Stimulated activated effector memory CD8-positive, alpha-beta T cell treated with anti-CD3 and anti-CD28 coated beads, Interleukin-12 subunit alpha, Interleukin-12 subunit beta, amount 100 ng/mL, for 72 hours (primary cell): ENCODE results near the gene LOXL4.

Experiments used
- ATAC-seq: fragments of 150-1000 bp; cut with Tn5 transposase; 2 replicates; pipeline ENCODE4 v1.10.0; 2021
- DNase-seq, 2 donors: peaks; one replicate each; pipeline ENCODE4 v3.0.0; 2021 to 2022; ENCODE audit warnings: low spot score in 2 of 2
- H3K27ac Mint-ChIP-seq: one replicate; pipeline ENCODE4 v1.8.0; 2022; ENCODE audit warnings: mild to moderate bottlenecking, mixed read lengths
- H3K36me3 Mint-ChIP-seq: one replicate; pipeline ENCODE4 v1.8.0; 2022; ENCODE audit warnings: mild to moderate bottlenecking, mixed read lengths
- H3K4me1 Mint-ChIP-seq: one replicate; pipeline ENCODE4 v1.8.0; 2022; ENCODE audit warnings: mixed read lengths
- H3K4me3 Mint-ChIP-seq: one replicate; pipeline ENCODE4 v1.8.0; 2022; ENCODE audit warnings: mild to moderate bottlenecking, mixed read lengths
- H3K9me3 Mint-ChIP-seq: one replicate; pipeline ENCODE4 v1.8.0; 2022; ENCODE audit warnings: mixed read lengths

The LOXL4 gene

GRCh38 chr10:98301664-98302319, 33.8 kb upstream of the LOXL4 start:
- Mint-ChIP-seq H3K36me3 (no peaks in the 10 kb centered on the region), H3K4me1 (no peaks in the 10 kb centered on the region), H3K9me3 (no peaks in the 10 kb centered on the region), H3K27ac (no peak overlapping the region), H3K4me3 (no peak overlapping the region)
- no peak for ATAC-seq
- no peak for DNase-seq

GRCh38 chr10:98300526-98301229, 32.7 kb upstream of the LOXL4 start:
- H3K27ac Mint-ChIP-seq: no peak overlapping the region
- H3K36me3 Mint-ChIP-seq: no peaks in the 10 kb centered on the region
- no peak overlapping the region for H3K4me3 Mint-ChIP-seq
- no peak for DNase-seq
- peaks cover 4% of the 10 kb centered on the region for H3K4me1 Mint-ChIP-seq
- ATAC-seq: no peak
- no peaks in the 10 kb centered on the region for H3K9me3 Mint-ChIP-seq

GRCh38 chr10:98299341-98299740, 31.3 kb upstream of the LOXL4 start:
- Mint-ChIP-seq H3K36me3 (no peaks in the 10 kb centered on the region), H3K9me3 (no peaks in the 10 kb centered on the region), H3K4me1 (peaks cover 9% of the 10 kb centered on the region), H3K27ac (no peak overlapping the region), H3K4me3 (no peak overlapping the region)
- ATAC-seq: no peak
- DNase-seq: no peak

GRCh38 chr10:98296524-98296923, 28.5 kb upstream of the LOXL4 start:
- ATAC-seq (no peak), DNase-seq (no peak)
- Mint-ChIP-seq H3K27ac (peak overlapping the region; percentile 45), H3K9me3 (no peaks in the 10 kb centered on the region), H3K4me3 (no peak overlapping the region), H3K36me3 (no peaks in the 10 kb centered on the region), H3K4me1 (peaks cover 13% of the 10 kb centered on the region)

- ATAC-seq (no peak), DNase-seq (no peak)
- peaks cover 13% of the 10 kb centered on the region for H3K4me1 Mint-ChIP-seq
- H3K4me3 Mint-ChIP-seq: no peak overlapping the region
- no peaks in the 10 kb centered on the region for H3K9me3 Mint-ChIP-seq
- peak overlapping the region; percentile 45 for H3K27ac Mint-ChIP-seq
- no peaks in the 10 kb centered on the region for H3K36me3 Mint-ChIP-seq
Measured at GRCh38 chr10:98295907-98296306, 27.9 kb upstream of the LOXL4 start.

- H3K27ac Mint-ChIP-seq: peak overlapping the region; percentile 45
- DNase-seq (no peak), ATAC-seq (no peak)
- no peaks in the 10 kb centered on the region for H3K36me3 Mint-ChIP-seq
- H3K4me3 Mint-ChIP-seq: no peak overlapping the region
- no peaks in the 10 kb centered on the region for H3K9me3 Mint-ChIP-seq
- H3K4me1 Mint-ChIP-seq: peaks cover 13% of the 10 kb centered on the region
Measured at GRCh38 chr10:98295401-98295811, 27.4 kb upstream of the LOXL4 start.

- no peak overlapping the region for H3K27ac Mint-ChIP-seq
- no peaks in the 10 kb centered on the region for H3K36me3 Mint-ChIP-seq
- no peak for DNase-seq
- H3K4me3 Mint-ChIP-seq: no peak overlapping the region
- peaks cover 13% of the 10 kb centered on the region for H3K4me1 Mint-ChIP-seq
- no peaks in the 10 kb centered on the region for H3K9me3 Mint-ChIP-seq
- no peak for ATAC-seq
Measured at GRCh38 chr10:98294270-98294627, 26.3 kb upstream of the LOXL4 start.

- no peaks in the 10 kb centered on the region for H3K36me3 Mint-ChIP-seq
- H3K27ac Mint-ChIP-seq: no peak overlapping the region
- no peak for DNase-seq
- no peak overlapping the region for H3K4me3 Mint-ChIP-seq
- peak; percentile 22 for ATAC-seq
- H3K4me1 Mint-ChIP-seq: peaks cover 13% of the 10 kb centered on the region
- no peaks in the 10 kb centered on the region for H3K9me3 Mint-ChIP-seq
Measured at GRCh38 chr10:98293550-98294269, 25.7 kb upstream of the LOXL4 start.

GRCh38 chr10:98292971-98293370, 25.0 kb upstream of the LOXL4 start:
- H3K4me1 Mint-ChIP-seq: peaks cover 13% of the 10 kb centered on the region
- ATAC-seq (no peak), DNase-seq (no peak)
- H3K36me3 Mint-ChIP-seq: no peaks in the 10 kb centered on the region
- no peak overlapping the region for H3K4me3 Mint-ChIP-seq
- no peaks in the 10 kb centered on the region for H3K9me3 Mint-ChIP-seq
- no peak overlapping the region for H3K27ac Mint-ChIP-seq

GRCh38 chr10:98289802-98290209, 21.8 kb upstream of the LOXL4 start:
- DNase-seq (no peak), ATAC-seq (no peak)
- no peak overlapping the region for H3K27ac Mint-ChIP-seq
- peaks cover 4% of the 10 kb centered on the region for H3K4me1 Mint-ChIP-seq
- H3K4me3 Mint-ChIP-seq: no peak overlapping the region
- H3K9me3 Mint-ChIP-seq: no peaks in the 10 kb centered on the region
- H3K36me3 Mint-ChIP-seq: no peaks in the 10 kb centered on the region

- Mint-ChIP-seq H3K4me3 (no peak overlapping the region), H3K9me3 (no peaks in the 10 kb centered on the region), H3K27ac (no peak overlapping the region), H3K36me3 (no peaks in the 10 kb centered on the region), H3K4me1 (no peaks in the 10 kb centered on the region)
- DNase-seq (no peak), ATAC-seq (no peak)
Measured at GRCh38 chr10:98287321-98287720, 19.3 kb upstream of the LOXL4 start.

- Mint-ChIP-seq H3K36me3 (no peaks in the 10 kb centered on the region), H3K4me3 (no peak overlapping the region), H3K27ac (no peak overlapping the region), H3K4me1 (no peaks in the 10 kb centered on the region), H3K9me3 (peaks cover 2% of the 10 kb centered on the region)
- ATAC-seq: no peak
- no peak for DNase-seq
Measured at GRCh38 chr10:98286419-98286818, 18.4 kb upstream of the LOXL4 start.

- Mint-ChIP-seq H3K4me1 (no peaks in the 10 kb centered on the region), H3K36me3 (no peaks in the 10 kb centered on the region), H3K9me3 (peaks cover 8% of the 10 kb centered on the region), H3K4me3 (no peak overlapping the region), H3K27ac (no peak overlapping the region)
- no peak for ATAC-seq
- no peak for DNase-seq
Measured at GRCh38 chr10:98285416-98285815, 17.4 kb upstream of the LOXL4 start.

- ATAC-seq: peak; percentile 47
- peaks cover 7% of the 10 kb centered on the region for H3K9me3 Mint-ChIP-seq
- peaks cover 10% of the 10 kb centered on the region for H3K4me1 Mint-ChIP-seq
- no peak for DNase-seq
- no peaks in the 10 kb centered on the region for H3K36me3 Mint-ChIP-seq
- no peak overlapping the region for H3K4me3 Mint-ChIP-seq
- no peak overlapping the region for H3K27ac Mint-ChIP-seq
Measured at GRCh38 chr10:98276311-98276710, 8.3 kb upstream of the LOXL4 start.

- Mint-ChIP-seq H3K9me3 (peaks cover 3% of the 10 kb centered on the region), H3K27ac (no peak overlapping the region), H3K4me3 (no peak overlapping the region), H3K4me1 (peaks cover 10% of the 10 kb centered on the region), H3K36me3 (no peaks in the 10 kb centered on the region)
- DNase-seq (no peak), ATAC-seq (no peak)
Measured at GRCh38 chr10:98274562-98274961, 6.6 kb upstream of the LOXL4 start.
